Hepatocyte (in vitro differentiated cells): ENCODE data around the gene PHLDA2.

ENCODE experiments used
- EZH2 ChIP-seq: fragments of 200-600 bp; sonication (generic); IDR thresholded peaks from 2 replicates; pipeline ENCODE4 v1.6.1; 2016; ENCODE audit warnings: antibody characterized with exemption, mild to moderate bottlenecking, borderline replicate concordance
- EZH2phosphoT487 ChIP-seq: fragments of 200-600 bp; sonication (generic); IDR thresholded peaks from one replicate; pipeline ENCODE4 v1.6.1; 2018; ENCODE audit warnings: antibody characterized with exemption, mild to moderate bottlenecking, low read depth, moderate library complexity; ENCODE audit not compliant: unreplicated experiment, severe bottlenecking
- TF ChIP-seq, protein P1 (sequence below): fragments of 200-600 bp; sonication (generic); IDR thresholded peaks from 2 replicates; pipeline ENCODE4 v1.5.1; 2016; ENCODE audit warnings: antibody characterized with exemption, mild to moderate bottlenecking; ENCODE audit not compliant: poor library complexity

DNA sequence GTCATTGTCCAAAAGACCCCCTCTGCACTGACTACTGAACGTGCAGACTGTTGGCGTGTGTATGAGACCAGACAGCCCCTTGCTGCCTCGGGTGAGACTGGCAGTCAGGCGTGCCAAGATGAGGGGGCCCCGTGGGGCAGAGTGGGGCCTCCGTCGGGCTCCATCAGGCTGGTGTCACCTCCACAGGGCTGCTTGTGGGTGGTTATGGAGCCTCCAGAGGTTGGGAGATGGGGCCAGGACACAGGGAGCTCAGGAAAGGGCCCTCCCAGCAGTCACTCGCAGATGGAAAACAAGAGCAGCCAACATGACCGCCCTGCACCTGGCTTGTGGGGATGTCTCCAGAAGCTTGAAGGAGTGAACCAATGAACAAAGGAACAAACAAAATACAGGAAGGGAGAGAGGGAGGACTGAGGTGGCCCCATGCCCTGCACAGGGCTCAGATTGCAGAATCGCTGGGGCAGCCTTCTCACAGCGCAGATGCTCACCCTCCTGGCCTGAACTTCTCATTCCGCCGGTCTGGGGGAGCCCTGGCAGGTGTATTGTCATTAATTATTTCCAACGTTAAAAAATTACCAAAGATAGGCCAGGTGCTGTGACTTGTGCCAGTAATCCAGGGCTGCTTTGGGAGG lies 5.5 kb upstream of the PHLDA2 start:
- TF ChIP-seq, protein P1, sequence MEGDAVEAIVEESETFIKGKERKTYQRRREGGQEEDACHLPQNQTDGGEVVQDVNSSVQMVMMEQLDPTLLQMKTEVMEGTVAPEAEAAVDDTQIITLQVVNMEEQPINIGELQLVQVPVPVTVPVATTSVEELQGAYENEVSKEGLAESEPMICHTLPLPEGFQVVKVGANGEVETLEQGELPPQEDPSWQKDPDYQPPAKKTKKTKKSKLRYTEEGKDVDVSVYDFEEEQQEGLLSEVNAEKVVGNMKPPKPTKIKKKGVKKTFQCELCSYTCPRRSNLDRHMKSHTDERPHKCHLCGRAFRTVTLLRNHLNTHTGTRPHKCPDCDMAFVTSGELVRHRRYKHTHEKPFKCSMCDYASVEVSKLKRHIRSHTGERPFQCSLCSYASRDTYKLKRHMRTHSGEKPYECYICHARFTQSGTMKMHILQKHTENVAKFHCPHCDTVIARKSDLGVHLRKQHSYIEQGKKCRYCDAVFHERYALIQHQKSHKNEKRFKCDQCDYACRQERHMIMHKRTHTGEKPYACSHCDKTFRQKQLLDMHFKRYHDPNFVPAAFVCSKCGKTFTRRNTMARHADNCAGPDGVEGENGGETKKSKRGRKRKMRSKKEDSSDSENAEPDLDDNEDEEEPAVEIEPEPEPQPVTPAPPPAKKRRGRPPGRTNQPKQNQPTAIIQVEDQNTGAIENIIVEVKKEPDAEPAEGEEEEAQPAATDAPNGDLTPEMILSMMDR = no peak
- TF ChIP-seq EZH2phosphoT487 (no peak), EZH2 (no peak)
